Smooth muscle cell (in vitro differentiated cells): ENCODE results near the gene C11orf97. TPM values are rescaled to one million over a fixed set of nuclear protein-coding genes. Genes with fewer than 3 reads are reported as not detected.
A peak's percentile ranks its signal among the peaks of the same experiment; 100 is the strongest.

Experiments used
- DNase-seq: peaks from one replicate; lab custom pipeline; 2025; ENCODE audit not compliant: unreplicated experiment; lab: John Stamatoyannopoulos, UW
- H2AFZ ChIP-seq: fragments of 200-600 bp; sonication (generic); 2 replicates; pipeline ENCODE4 v1.6.0; 2016; ENCODE audit warnings: antibody characterized with exemption, low read depth, mild to moderate bottlenecking
- H3F3A ChIP-seq: fragments of 200-600 bp; sonication (generic); 2 replicates; pipeline ENCODE4 v1.6.0; 2017; ENCODE audit warnings: antibody characterized with exemption, low read depth
- H3K27ac ChIP-seq: fragments of 200-600 bp; sonication (generic); 2 replicates; pipeline ENCODE4 v1.5.1; 2016; ENCODE audit warnings: low read depth, mild to moderate bottlenecking
- H3K27me3 ChIP-seq: fragments of 200-600 bp; sonication (generic); 2 replicates; pipeline ENCODE4 v1.6.1; 2016; ENCODE audit warnings: low read depth, mild to moderate bottlenecking
- H3K36me3 ChIP-seq: fragments of 200-600 bp; sonication (generic); 2 replicates; pipeline ENCODE4 v1.5.1; 2016; ENCODE audit warnings: low read depth
- H3K4me1 ChIP-seq: fragments of 200-600 bp; sonication (generic); 2 replicates; pipeline ENCODE4 v1.5.1; 2016; ENCODE audit warnings: low read depth
- H3K4me2 ChIP-seq: fragments of 200-600 bp; sonication (generic); 2 replicates; pipeline ENCODE4 v1.6.0; 2016; ENCODE audit warnings: mild to moderate bottlenecking
- H3K4me3 ChIP-seq: fragments of 200-600 bp; sonication (generic); 2 replicates; pipeline ENCODE4 v1.5.1; 2016; ENCODE audit warnings: mild to moderate bottlenecking
- H3K79me2 ChIP-seq: fragments of 200-600 bp; sonication (generic); 2 replicates; pipeline ENCODE4 v1.6.0; 2016; ENCODE audit warnings: low read depth, mild to moderate bottlenecking
- H3K9ac ChIP-seq: fragments of 200-600 bp; sonication (generic); 2 replicates; pipeline ENCODE4 v1.6.0; 2016; ENCODE audit warnings: low read depth
- H3K9me3 ChIP-seq: fragments of 200-600 bp; sonication (generic); replicated peaks from 2 replicates; pipeline ENCODE4 v1.5.1; 2016; ENCODE audit warnings: low read depth
- H4K20me1 ChIP-seq: fragments of 200-600 bp; sonication (generic); 2 replicates; pipeline ENCODE4 v1.6.0; 2016; ENCODE audit warnings: low read depth
- WGBS: methylation state at CpG from one replicate; pipeline ENCODE4 v1.1.7; 2016; ENCODE audit warnings: low lambda C conversion rate; 5-methylcytosine and 5-hydroxymethylcytosine counted together
- microRNA counts: library from miRNA; unstranded; fragments of <30 nt; microRNA quantifications from one replicate; lab custom pipeline; 2016
- microRNA-seq: library from miRNA; unstranded; fragments of <30 nt; microRNA quantifications from one replicate; pipeline ENCODE4, GENCODE V29; 2016; ENCODE audit warnings: borderline number of aligned reads
- polyA plus RNA-seq: library from polyadenylated mRNA; unstranded; fragments of >200 nt; fragmentation: Nextera tagmentation; extraction: Ambion mirVana; gene quantifications from 2 replicates; pipeline ENCODE4 v1.2.1, GENCODE V29; 2016
- small RNA-seq: library from RNA; depleted of rRNA; stranded (forward); fragments of <200 nt; gene quantifications from one replicate; pipeline ENCODE3, GENCODE V24; 2014
- total RNA-seq: library from RNA; depleted of rRNA; stranded (reverse); fragments of >200 nt; gene quantifications from 2 replicates; pipeline ENCODE4 v1.2.3, GENCODE V29; 2014
- TF ChIP-seq, protein P1 (sequence below): fragments of 200-600 bp; sonication (generic); IDR thresholded peaks from 2 replicates; pipeline ENCODE4 v1.5.1; 2017; ENCODE audit warnings: borderline replicate concordance, mild to moderate bottlenecking, antibody characterized with exemption; ENCODE audit not compliant: insufficient read depth, poor library complexity, severe bottlenecking

C11orf97 gene
- total and polyA plus RNA-seq, 2 experiments from 2014 or later: not detected

GRCh38 chr11:94574193-94574961 lies 62.1 kb downstream of the C11orf97 start:
- H3K36me3 ChIP-seq: no peaks in the 10 kb centered on the region
- DNase-seq: no peak
- peak overlapping the region; percentile 78 for H3K4me2 ChIP-seq
- no peaks in the 10 kb centered on the region for H3F3A ChIP-seq
- H3K27ac ChIP-seq: peak overlapping the region; percentile 26
- TF ChIP-seq, protein P1, sequence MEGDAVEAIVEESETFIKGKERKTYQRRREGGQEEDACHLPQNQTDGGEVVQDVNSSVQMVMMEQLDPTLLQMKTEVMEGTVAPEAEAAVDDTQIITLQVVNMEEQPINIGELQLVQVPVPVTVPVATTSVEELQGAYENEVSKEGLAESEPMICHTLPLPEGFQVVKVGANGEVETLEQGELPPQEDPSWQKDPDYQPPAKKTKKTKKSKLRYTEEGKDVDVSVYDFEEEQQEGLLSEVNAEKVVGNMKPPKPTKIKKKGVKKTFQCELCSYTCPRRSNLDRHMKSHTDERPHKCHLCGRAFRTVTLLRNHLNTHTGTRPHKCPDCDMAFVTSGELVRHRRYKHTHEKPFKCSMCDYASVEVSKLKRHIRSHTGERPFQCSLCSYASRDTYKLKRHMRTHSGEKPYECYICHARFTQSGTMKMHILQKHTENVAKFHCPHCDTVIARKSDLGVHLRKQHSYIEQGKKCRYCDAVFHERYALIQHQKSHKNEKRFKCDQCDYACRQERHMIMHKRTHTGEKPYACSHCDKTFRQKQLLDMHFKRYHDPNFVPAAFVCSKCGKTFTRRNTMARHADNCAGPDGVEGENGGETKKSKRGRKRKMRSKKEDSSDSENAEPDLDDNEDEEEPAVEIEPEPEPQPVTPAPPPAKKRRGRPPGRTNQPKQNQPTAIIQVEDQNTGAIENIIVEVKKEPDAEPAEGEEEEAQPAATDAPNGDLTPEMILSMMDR: no peak
- 58% methylated on average over 13 of the region's 13 CpGs for WGBS
- H2AFZ ChIP-seq: peak overlapping the region; percentile 36
- H3K9ac ChIP-seq: no peak overlapping the region
- no peaks in the 10 kb centered on the region for H3K9me3 ChIP-seq
- no peaks in the 10 kb centered on the region for H3K79me2 ChIP-seq
- no peaks in the 10 kb centered on the region for H3K27me3 ChIP-seq
- H4K20me1 ChIP-seq: no peaks in the 10 kb centered on the region
- no peak overlapping the region for H3K4me3 ChIP-seq
- H3K4me1 ChIP-seq: no peaks in the 10 kb centered on the region

- no peak overlapping the region for H3K4me2 ChIP-seq
- no peak overlapping the region for H3K9ac ChIP-seq
- no peak overlapping the region for H3K27ac ChIP-seq
- WGBS: 93% methylated on average over 5 of the region's 5 CpGs
- H3K4me1 ChIP-seq: no peaks in the 10 kb centered on the region
- TF ChIP-seq, protein P1: no peak
- no peak for DNase-seq
- H3K27me3 ChIP-seq: no peaks in the 10 kb centered on the region
- no peaks in the 10 kb centered on the region for H4K20me1 ChIP-seq
- no peaks in the 10 kb centered on the region for H3K9me3 ChIP-seq
- no peaks in the 10 kb centered on the region for H3F3A ChIP-seq
- H2AFZ ChIP-seq: no peak overlapping the region
- no peaks in the 10 kb centered on the region for H3K79me2 ChIP-seq
- H3K36me3 ChIP-seq: no peaks in the 10 kb centered on the region
- no peak overlapping the region for H3K4me3 ChIP-seq
These were observed 64.0 kb downstream of the C11orf97 start for GRCh38 chr11:94576306-94576705.

DNA sequence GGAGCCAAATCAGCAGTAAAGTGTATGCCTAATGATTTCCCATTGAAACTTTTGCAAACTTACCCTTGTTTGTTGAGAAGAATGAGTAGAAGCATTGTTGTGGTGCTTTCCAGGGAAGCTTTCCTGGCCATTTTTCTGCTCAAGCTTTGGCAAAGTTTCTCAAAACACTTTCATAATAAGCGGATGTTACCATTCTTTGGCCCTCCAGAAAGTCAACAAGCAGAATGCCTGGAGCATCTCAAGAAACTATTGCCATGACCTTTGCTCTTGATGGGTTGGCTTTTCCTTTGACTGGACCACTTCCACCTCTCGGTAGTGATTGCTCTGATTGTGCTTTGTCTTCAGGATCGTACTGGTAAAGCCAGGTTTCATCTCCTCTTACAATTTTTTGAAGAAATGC lies 65.6 kb downstream of the C11orf97 start:
- TF ChIP-seq, protein P1: no peak
- Histone ChIP-seq H3F3A (no peaks in the 10 kb centered on the region), H3K4me3 (no peak overlapping the region), H3K27ac (no peak overlapping the region), H3K27me3 (no peaks in the 10 kb centered on the region), H2AFZ (no peak overlapping the region), H3K4me1 (peaks cover 4% of the 10 kb centered on the region), H3K9me3 (no peaks in the 10 kb centered on the region), H3K9ac (no peak overlapping the region), H3K36me3 (no peaks in the 10 kb centered on the region), H3K79me2 (no peaks in the 10 kb centered on the region), H4K20me1 (no peaks in the 10 kb centered on the region), H3K4me2 (no peak overlapping the region)
- 98% methylated on average over 3 of the region's 3 CpGs for WGBS
- no peak for DNase-seq

MicroRNAs encoded within 50 kb of the gene (microRNA counts, 767-probe panel; counts per million panel counts)
- 183 counts per million for microRNA hsa-miR-548l (lab: Ali Mortazavi, UCI)

Small RNA genes within 50 kb of the gene (microRNA-seq; reads per million reads assigned to microRNA genes)
- gene MIR548L: 25.7 reads per million, percentile 34 among the genes with 10 or more reads in this experiment

Small RNA genes within 50 kb of the gene (small RNA-seq; reads per million reads assigned to genes)
- gene MIR548L: 0.16 reads per million

Other genes with a start within 250 kb of the C11orf97 start
- gene IZUMO1R, start 207.9 kb upstream of the C11orf97 start, total RNA-seq: not detected in 2 replicates
- not detected in 2 replicates for gene IZUMO1R, start 207.9 kb upstream of the C11orf97 start, polyA plus RNA-seq
- 1.1 and 2.1 TPM in 2 replicates for gene GPR83, start 111.0 kb upstream of the C11orf97 start, total RNA-seq
- 0.05 and 0.20 TPM in 2 replicates for gene GPR83, start 111.0 kb upstream of the C11orf97 start, polyA plus RNA-seq
- 12.3 and 15.1 TPM in 2 replicates for gene MRE11, start 18.6 kb upstream of the C11orf97 start, total RNA-seq
- gene MRE11, start 18.6 kb upstream of the C11orf97 start, polyA plus RNA-seq: 5.1 and 6.7 TPM in 2 replicates
- gene ANKRD49, start 18.5 kb upstream of the C11orf97 start, total RNA-seq: 20.3 and 31.8 TPM in 2 replicates
- 13.6 and 13.7 TPM in 2 replicates for gene ANKRD49, start 18.5 kb upstream of the C11orf97 start, polyA plus RNA-seq
- gene FUT4, start 31.5 kb downstream of the C11orf97 start, total RNA-seq: 5.7 and 7.2 TPM in 2 replicates
- gene FUT4, start 31.5 kb downstream of the C11orf97 start, polyA plus RNA-seq: 4.4 and 5.1 TPM in 2 replicates
- gene PIWIL4, start 54.9 kb downstream of the C11orf97 start, total RNA-seq: 2.9 and 3.1 TPM in 2 replicates
- 0.88 and 2.9 TPM in 2 replicates for gene PIWIL4, start 54.9 kb downstream of the C11orf97 start, polyA plus RNA-seq